Naive thymus-derived CD4-positive, alpha-beta T cell (primary cell): ENCODE results near the gene OGFR. TPM values are rescaled to one million over a fixed set of nuclear protein-coding genes. Genes with fewer than 3 reads are reported as not detected.
A peak's percentile ranks its signal among the peaks of the same experiment; 100 is the strongest.

Experiments used
- ATAC-seq: fragments of 150-1000 bp; cut with Tn5 transposase; 2 replicates; pipeline ENCODE4 v1.10.0; 2021; ENCODE audit warnings: mild to moderate bottlenecking, moderate library complexity
- CTCF ChIA-PET: fragments of 350-600 bp; sonication (Branson Sonifier 250); formaldehyde crosslinking; loops from one replicate; lab custom pipeline; 2021; ENCODE audit warnings: antibody characterized with exemption; lab: Charles Lee
- POLR2A ChIA-PET: fragments of 350-600 bp; sonication (Branson Sonifier 250); formaldehyde crosslinking; loops from one replicate; lab custom pipeline; 2021; ENCODE audit warnings: antibody characterized with exemption, inconsistent platforms; lab: Charles Lee
- DNase-seq, 9 donors: peaks; one replicate each; pipeline versions ENCODE4 v3.0.0 to v3.0.0-alpha.2; 2020 to 2022; ENCODE audit warnings: mixed read lengths in 1 of 9
- H3K27ac ChIP-seq: one replicate; pipeline ENCODE4 v1.7.0; 2013; ENCODE audit warnings: mild to moderate bottlenecking, low read depth, low read length, moderate library complexity
- H3K27me3 ChIP-seq, 2 donors: one replicate each; pipeline ENCODE4 v1.7.0; 2013; ENCODE audit warnings: low read length in 2 of 2, mild to moderate bottlenecking in 2 of 2, moderate library complexity in 2 of 2; ENCODE audit not compliant: control insufficient read depth in 2 of 2, insufficient read depth in 2 of 2
- H3K36me3 ChIP-seq, 3 experiments: 1 replicate in 2 of 3; 2 replicates in 1 of 3; pipeline ENCODE4 v1.7.0; 2013; ENCODE audit warnings: low read length in 3 of 3, mild to moderate bottlenecking in 3 of 3, moderate library complexity in 1 of 3; ENCODE audit not compliant: insufficient read depth in 3 of 3, control insufficient read depth in 2 of 3
- H3K4me1 ChIP-seq, 2 donors: one replicate each; pipeline ENCODE4 v1.7.0; 2013; ENCODE audit warnings: low read length in 2 of 2, mild to moderate bottlenecking in 2 of 2, moderate library complexity in 1 of 2; ENCODE audit not compliant: control insufficient read depth in 2 of 2, insufficient read depth in 2 of 2
- H3K4me3 ChIP-seq: 2 replicates; pipeline ENCODE4 v1.7.0; 2013; ENCODE audit warnings: mild to moderate bottlenecking, low read length
- H3K9me3 ChIP-seq, 3 experiments: 1 replicate in 2 of 3; 2 replicates in 1 of 3; pipeline ENCODE4 v1.7.0; 2013; ENCODE audit warnings: low read length in 3 of 3; ENCODE audit not compliant: control insufficient read depth in 2 of 3
- H3K27ac Mint-ChIP-seq, 9 donors: one replicate each; pipeline ENCODE4 v1.8.0; 2020 to 2022; ENCODE audit warnings: mixed read lengths in 9 of 9, mild to moderate bottlenecking in 8 of 9, moderate library complexity in 5 of 9, inconsistent platforms in 2 of 9
- H3K27me3 Mint-ChIP-seq, 5 donors: one replicate each; pipeline ENCODE4 v1.8.0; 2021 to 2022; ENCODE audit warnings: mixed read lengths in 5 of 5, mild to moderate bottlenecking in 1 of 5
- H3K36me3 Mint-ChIP-seq, 5 donors: one replicate each; pipeline ENCODE4 v1.8.0; 2020 to 2022; ENCODE audit warnings: mixed read lengths in 5 of 5, mild to moderate bottlenecking in 3 of 5, inconsistent platforms in 1 of 5
- H3K4me1 Mint-ChIP-seq, 7 donors: one replicate each; pipeline ENCODE4 v1.8.0; 2020 to 2022; ENCODE audit warnings: mixed read lengths in 7 of 7, mild to moderate bottlenecking in 3 of 7, inconsistent platforms in 1 of 7
- H3K4me3 Mint-ChIP-seq, 10 donors: one replicate each; pipeline ENCODE4 v1.8.0; 2020 to 2022; ENCODE audit warnings: mild to moderate bottlenecking in 10 of 10, mixed read lengths in 10 of 10, moderate library complexity in 6 of 10, inconsistent platforms in 2 of 10
- H3K9me3 Mint-ChIP-seq, 11 donors: one replicate each; pipeline ENCODE4 v1.8.0; 2020 to 2022; ENCODE audit warnings: mixed read lengths in 11 of 11, mild to moderate bottlenecking in 4 of 11, inconsistent platforms in 1 of 11, moderate library complexity in 1 of 11
- intact Hi-C, 2 donors: fragments of 100-400 bp; cut with micrococcal nuclease; formaldehyde crosslinking; loops; one replicate each; pipeline ENCODE4 v1.15.1; 2023
- polyA plus RNA-seq, 2 donors: library from polyadenylated mRNA; unstranded; fragments of 300-500 nt; fragmentation: Illumina TruSeq; gene quantifications; one replicate each; pipeline ENCODE4 v1.2.3, GENCODE V29; 2021
- total RNA-seq, 6 experiments: library from RNA in 5 of 6; stranded (reverse) in 5 of 6; gene quantifications; 1 replicate in 5 of 6; 2 replicates in 1 of 6; pipeline ENCODE4 v1.2.3 and lab custom pipeline; 2021 to 2026

Gene OGFR
- total and polyA plus RNA-seq, 7 experiments from 2014 or later, result 34.5 to 82.7 (median 69.6) TPM

GRCh38 chr20:62799873-62800272 lies 4.8 kb upstream of the OGFR start:
- Histone ChIP-seq H3K4me1 (peaks cover 9 to 11% of the 10 kb centered on the region in 2 donors), H3K27me3 (no peaks in the 10 kb centered on the region), H3K4me3 (no peak overlapping the region), H3K36me3 (peaks cover 0 to 40% (median 0%) of the 10 kb centered on the region in 3 experiments), H3K27ac (no peak overlapping the region), H3K9me3 (no peaks in the 10 kb centered on the region)
- Mint-ChIP-seq H3K27ac (peak overlapping the region in 1 of 9 donors; percentile 58), H3K9me3 (peaks cover 0 to under 1% (median 0%) of the 10 kb centered on the region in 11 donors), H3K4me1 (peaks cover 23 to 40% (median 29%) of the 10 kb centered on the region in 7 donors), H3K36me3 (peaks cover 0 to 14% (median 9%) of the 10 kb centered on the region in 5 donors), H3K27me3 (no peaks in the 10 kb centered on the region), H3K4me3 (peak overlapping the region in 3 of 10 donors; percentile 2 to 59 (median 36))
- intact Hi-C loops, result loop anchor here (5.0 to 10.0 kb wide), 5 partner anchors 207 to 935 kb away; partner anchors contain the start of genes ARFGAP1 (in 1 of the 2), BHLHE23 (in 1 of the 2), GMEB2 (in 1 of the 2) and LIME1 (in 1 of the 2)
- ChIA-PET CTCF (no interaction called here), POLR2A (no interaction called here)
- DNase-seq (no peak), ATAC-seq (no peak)

GRCh38 chr20:62800314-62801259 lies 4.0 kb upstream of the OGFR start:
- POLR2A ChIA-PET, result interaction anchor here (0.7 kb wide), 2 partner anchors 26 to 148 kb away, joined by 3 to 4 read pairs; no protein-coding TSS in a partner anchor
- H3K9me3 Mint-ChIP-seq, result no peaks in the 10 kb centered on the region
- no peak for DNase-seq
- H3K9me3 ChIP-seq, result no peaks in the 10 kb centered on the region
- H3K4me3 Mint-ChIP-seq, result peak overlapping the region in 2 of 10 donors; percentile 36 to 51
- peaks cover 9 to 11% of the 10 kb centered on the region in 2 donors for H3K4me1 ChIP-seq
- no peaks in the 10 kb centered on the region for H3K27me3 Mint-ChIP-seq
- H3K36me3 Mint-ChIP-seq, result peaks cover 0 to 14% (median 9%) of the 10 kb centered on the region in 5 donors
- intact Hi-C loops, result loop anchor here (5.0 kb wide), 2 partner anchors 207 to 472 kb away; partner anchors contain the start of genes ARFGAP1 (in 1 of the 2) and BHLHE23 (in 1 of the 2)
- no peak overlapping the region for H3K4me3 ChIP-seq
- ATAC-seq, result no peak
- H3K27me3 ChIP-seq, result no peaks in the 10 kb centered on the region
- H3K36me3 ChIP-seq, result peaks cover 0 to 40% (median 0%) of the 10 kb centered on the region in 3 experiments
- H3K27ac Mint-ChIP-seq, result peak overlapping the region in 1 of 9 donors; percentile 58
- H3K4me1 Mint-ChIP-seq, result peaks cover 23 to 39% (median 29%) of the 10 kb centered on the region in 7 donors
- CTCF ChIA-PET, result no interaction called here
- no peak overlapping the region for H3K27ac ChIP-seq

- Histone ChIP-seq H3K4me1 (peaks cover 17 to 19% of the 10 kb centered on the region in 2 donors), H3K27me3 (no peaks in the 10 kb centered on the region), H3K9me3 (no peaks in the 10 kb centered on the region), H3K4me3 (no peak overlapping the region), H3K36me3 (peaks cover 0 to 47% (median 0%) of the 10 kb centered on the region in 3 experiments), H3K27ac (no peak overlapping the region)
- ChIA-PET POLR2A (interaction anchor here (0.7 to 5.1 kb wide), 3 partner anchors 7 to 151 kb away, joined by 3 to 65 read pairs (median 4); partner anchors contain the start of gene MRGBP), CTCF (no interaction called here)
- Mint-ChIP-seq H3K4me1 (peaks cover 21 to 42% (median 29%) of the 10 kb centered on the region in 7 donors), H3K36me3 (peaks cover 0 to 14% (median 9%) of the 10 kb centered on the region in 5 donors), H3K27me3 (no peaks in the 10 kb centered on the region), H3K27ac (peak overlapping the region in 1 of 9 donors; percentile 17), H3K9me3 (no peaks in the 10 kb centered on the region), H3K4me3 (peak overlapping the region in 1 of 10 donors; percentile 51)
- intact Hi-C loops, result loop anchor here (5.0 kb wide), 2 partner anchors 206 to 471 kb away; partner anchors contain the start of genes ARFGAP1 (in 1 of the 2) and BHLHE23 (in 1 of the 2)
- ATAC-seq (no peak), DNase-seq (no peak)
These were observed 3.2 kb upstream of the OGFR start for GRCh38 chr20:62801284-62802010.

GRCh38 chr20:62802026-62802712 lies 2.5 kb upstream of the OGFR start:
- Mint-ChIP-seq H3K27me3 (no peaks in the 10 kb centered on the region), H3K4me3 (peak overlapping the region in 2 of 10 donors; percentile 43 to 99), H3K27ac (peak overlapping the region in 1 of 9 donors; percentile 87), H3K9me3 (no peaks in the 10 kb centered on the region), H3K4me1 (peaks cover 27 to 45% (median 34%) of the 10 kb centered on the region in 7 donors), H3K36me3 (peaks cover 0 to 14% (median 9%) of the 10 kb centered on the region in 5 donors)
- H3K27me3 ChIP-seq, result no peaks in the 10 kb centered on the region
- H3K4me1 ChIP-seq, result peaks cover 17 to 22% of the 10 kb centered on the region in 2 donors
- no peak overlapping the region for H3K4me3 ChIP-seq
- no peak overlapping the region for H3K27ac ChIP-seq
- intact Hi-C loops, result loop anchor here (5.0 kb wide), 2 partner anchors 205 to 470 kb away; partner anchors contain the start of genes ARFGAP1 (in 1 of the 2) and BHLHE23 (in 1 of the 2)
- CTCF ChIA-PET, result interaction anchor here (0.6 kb wide), 1 partner anchor 99 kb away, joined by 4 read pairs; no protein-coding TSS in a partner anchor
- peaks cover 0 to 53% (median 0%) of the 10 kb centered on the region in 3 experiments for H3K36me3 ChIP-seq
- POLR2A ChIA-PET, result interaction anchor here (1.4 to 5.1 kb wide), 2 partner anchors 8 to 152 kb away, joined by 4 to 65 read pairs; partner anchors contain the start of gene MRGBP
- H3K9me3 ChIP-seq, result no peaks in the 10 kb centered on the region
- ATAC-seq (no peak), DNase-seq (no peak)

- H3K4me3 ChIP-seq, result peak overlapping the region; percentile 68
- Mint-ChIP-seq H3K9me3 (no peaks in the 10 kb centered on the region), H3K27me3 (no peaks in the 10 kb centered on the region), H3K36me3 (peaks cover 2 to 8% (median 4%) of the 10 kb centered on the region in 5 donors), H3K4me3 (peak overlapping the region; percentile 75 to 99 (median 97)), H3K4me1 (peaks cover 21 to 41% (median 25%) of the 10 kb centered on the region in 7 donors), H3K27ac (peak overlapping the region; percentile 87 to 99 (median 97))
- peaks cover 1 to 52% (median 10%) of the 10 kb centered on the region in 3 experiments for H3K36me3 ChIP-seq
- no peaks in the 10 kb centered on the region for H3K9me3 ChIP-seq
- ChIA-PET CTCF (interaction anchor here (1.1 to 1.8 kb wide), 3 partner anchors 10 to 304 kb away, joined by 3 to 4 read pairs (median 3); no protein-coding TSS in a partner anchor), POLR2A (interaction anchor here (1.0 to 5.1 kb wide), 3 partner anchors 10 to 153 kb away, joined by 3 to 65 read pairs (median 8); partner anchors contain the start of gene MRGBP)
- DNase-seq, result peak in 5 of 9 donors; percentile 40 to 48 (median 40)
- intact Hi-C loops, result loop anchor here (1.0 to 5.0 kb wide), 6 partner anchors 10 to 468 kb away; partner anchors contain the start of genes ARFGAP1 (in 1 of the 2), BHLHE23 (in 1 of the 2) and TCFL5 (in 1 of the 2)
- peaks cover 16 to 30% of the 10 kb centered on the region in 2 donors for H3K4me1 ChIP-seq
- no peaks in the 10 kb centered on the region for H3K27me3 ChIP-seq
- H3K27ac ChIP-seq, result peak overlapping the region; percentile 88
- peak; percentile 24 for ATAC-seq
These were observed 511 bp upstream of the OGFR start for GRCh38 chr20:62804021-62804626.
